NCI-H1048 (cell line): ENCODE results near the gene ALS2CL.

Experiments
- DNase-seq: peaks from one replicate; lab custom pipeline; 2025; lab: John Stamatoyannopoulos, UW

The ALS2CL gene

GRCh38 chr3:46676601-46677410 lies 16.7 kb downstream of the ALS2CL start:
- no peak for DNase-seq

- no peak for DNase-seq
These were observed 17.5 kb downstream of the ALS2CL start for GRCh38 chr3:46675843-46676567.

- no peak for DNase-seq
These were observed 18.1 kb downstream of the ALS2CL start for GRCh38 chr3:46675426-46675825.

- DNase-seq, result no peak
These were observed 19.2 kb downstream of the ALS2CL start for GRCh38 chr3:46674031-46674845.

- no peak for DNase-seq
These were observed 20.1 kb downstream of the ALS2CL start for GRCh38 chr3:46673151-46674030.

GRCh38 chr3:46672349-46672695 lies 21.2 kb downstream of the ALS2CL start:
- DNase-seq, result no peak

- DNase-seq, result no peak
These were observed 21.7 kb downstream of the ALS2CL start for GRCh38 chr3:46671541-46672348.

- no peak for DNase-seq
These were observed 22.5 kb downstream of the ALS2CL start for GRCh38 chr3:46670891-46671427.

GRCh38 chr3:46670000-46670890 lies 23.2 kb downstream of the ALS2CL start:
- DNase-seq, result no peak

- no peak for DNase-seq
These were observed 24.1 kb downstream of the ALS2CL start for GRCh38 chr3:46669191-46669999.

GRCh38 chr3:46668591-46668990 lies 24.9 kb downstream of the ALS2CL start:
- no peak for DNase-seq

GRCh38 chr3:46668116-46668515 lies 25.4 kb downstream of the ALS2CL start:
- DNase-seq, result no peak

- no peak for DNase-seq
These were observed 25.8 kb downstream of the ALS2CL start for GRCh38 chr3:46667657-46668056.

GRCh38 chr3:46667061-46667621 lies 26.3 kb downstream of the ALS2CL start:
- no peak for DNase-seq

- DNase-seq, result no peak
These were observed 27.0 kb downstream of the ALS2CL start for GRCh38 chr3:46666453-46666845.

- no peak for DNase-seq
These were observed 27.6 kb downstream of the ALS2CL start for GRCh38 chr3:46665763-46666452.

- no peak for DNase-seq
These were observed 28.3 kb downstream of the ALS2CL start for GRCh38 chr3:46664971-46665762.
